T follicular helper cell (primary cell): Measurements from ENCODE around the gene PI4KA.

Experiments used
- DNase-seq: peaks from one replicate; pipeline ENCODE4 v3.0.0-alpha.2; 2020; ENCODE audit warnings: low read depth

PI4KA gene

DNA sequence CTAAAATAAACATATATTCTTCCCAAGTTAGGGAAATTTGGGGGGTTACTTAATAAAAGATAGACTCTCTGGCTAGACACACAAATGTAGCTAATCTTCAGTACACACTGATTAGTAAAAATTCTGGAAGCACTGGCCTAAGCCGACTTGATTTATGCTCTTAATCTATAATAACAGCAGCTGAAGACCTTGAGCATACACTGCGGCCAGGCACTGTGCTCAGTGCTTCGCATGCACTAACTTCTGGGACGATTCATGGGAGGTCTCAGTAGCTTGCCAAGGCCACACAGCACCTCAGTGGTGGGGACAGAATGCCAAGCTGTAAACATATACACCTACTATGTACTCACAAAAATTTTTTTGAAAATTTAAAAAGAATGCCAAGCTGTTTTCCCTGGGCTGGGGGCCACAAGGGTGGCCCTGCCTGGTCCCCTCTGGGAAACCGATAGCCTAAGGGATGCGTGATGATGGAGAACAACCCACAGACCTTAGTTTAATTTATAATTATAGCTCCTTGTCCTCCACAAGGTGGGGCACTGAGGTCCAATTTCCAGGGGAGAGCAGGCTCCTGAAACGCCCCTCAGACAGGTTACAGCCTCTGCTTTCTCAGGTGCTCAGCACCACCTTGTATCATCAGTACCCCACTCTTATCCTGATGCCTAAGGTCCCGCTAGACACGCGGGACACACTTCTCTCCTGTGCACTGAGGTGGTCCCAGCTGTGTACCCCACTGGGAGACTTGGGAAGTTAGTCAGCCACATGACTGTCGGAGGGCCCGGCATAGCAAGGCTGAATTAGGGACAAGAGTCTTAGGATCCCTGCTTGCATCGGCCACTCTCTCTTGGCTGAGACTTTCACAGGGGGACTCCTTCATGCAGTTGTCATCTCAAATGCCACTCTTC lies 64.6 kb downstream of the PI4KA start:
- no peak for DNase-seq

DNA sequence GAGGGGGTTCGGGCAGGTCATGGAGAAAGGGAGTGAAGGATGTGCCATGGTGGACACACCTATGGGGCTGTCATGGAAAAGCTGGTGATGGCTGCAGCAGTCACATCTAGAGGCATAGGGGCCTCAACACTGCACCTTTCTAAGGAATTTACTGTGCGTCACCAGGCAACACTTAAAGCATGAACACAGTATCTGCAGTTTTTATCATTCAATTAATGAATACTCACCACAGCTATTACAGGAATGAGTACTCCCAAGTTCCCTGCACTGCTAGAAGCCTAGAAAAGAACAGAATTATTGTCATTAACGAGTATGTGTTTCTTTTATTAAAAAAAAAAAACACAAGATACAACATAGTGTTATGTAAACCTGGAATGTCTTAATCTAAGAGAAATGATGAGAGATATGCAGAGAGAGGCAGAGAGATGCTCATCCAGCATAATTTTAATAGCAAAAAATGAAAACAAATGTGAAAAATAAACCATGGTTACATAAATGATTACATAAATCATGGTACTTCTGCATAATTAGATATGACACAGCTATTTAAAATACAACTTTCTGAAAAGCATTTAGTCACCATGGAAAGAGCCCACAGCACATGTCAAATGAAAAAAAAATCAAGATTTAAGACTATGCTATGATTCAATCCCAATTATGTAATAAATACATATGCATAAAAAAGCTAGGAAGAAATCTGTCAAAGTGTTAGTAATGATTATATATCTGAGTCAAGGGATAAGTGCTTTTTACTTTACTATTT lies 65.5 kb downstream of the PI4KA start:
- no peak for DNase-seq

DNA sequence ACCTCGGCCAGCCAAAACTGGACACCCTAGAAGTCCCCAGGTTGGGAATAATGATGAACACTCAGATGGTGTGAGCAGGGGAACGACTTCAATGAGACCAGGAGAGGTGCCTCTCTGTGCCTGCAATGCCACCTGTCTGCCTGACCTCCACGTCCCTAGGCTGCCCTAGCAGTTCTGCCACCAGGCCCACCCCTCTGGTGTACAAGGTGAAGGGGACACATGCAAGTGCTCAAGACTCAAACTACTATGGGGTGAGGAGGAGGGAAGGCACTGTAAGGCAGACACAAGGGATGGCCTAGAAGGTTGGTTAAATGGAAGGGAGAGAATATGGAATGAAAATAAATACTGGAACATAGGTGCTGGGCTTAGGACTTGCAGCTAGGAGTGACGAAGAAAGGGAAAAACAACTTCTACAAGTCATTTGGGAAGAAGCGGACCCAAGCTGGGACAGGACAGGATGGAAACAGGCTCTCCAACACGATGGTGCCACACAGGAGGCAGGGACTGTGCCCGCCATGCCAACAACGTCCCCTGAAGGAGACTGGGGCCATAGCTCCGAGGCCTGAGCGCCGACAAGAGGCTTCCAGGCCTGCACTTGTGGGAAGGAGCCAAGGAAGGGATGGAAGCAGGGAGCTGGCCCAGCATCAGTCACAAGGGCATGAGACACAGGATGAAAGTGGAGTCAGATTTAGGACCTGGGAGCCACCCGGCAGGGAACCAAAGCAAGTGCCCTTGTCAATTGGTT lies 66.2 kb downstream of the PI4KA start:
- DNase-seq, result no peak

DNA sequence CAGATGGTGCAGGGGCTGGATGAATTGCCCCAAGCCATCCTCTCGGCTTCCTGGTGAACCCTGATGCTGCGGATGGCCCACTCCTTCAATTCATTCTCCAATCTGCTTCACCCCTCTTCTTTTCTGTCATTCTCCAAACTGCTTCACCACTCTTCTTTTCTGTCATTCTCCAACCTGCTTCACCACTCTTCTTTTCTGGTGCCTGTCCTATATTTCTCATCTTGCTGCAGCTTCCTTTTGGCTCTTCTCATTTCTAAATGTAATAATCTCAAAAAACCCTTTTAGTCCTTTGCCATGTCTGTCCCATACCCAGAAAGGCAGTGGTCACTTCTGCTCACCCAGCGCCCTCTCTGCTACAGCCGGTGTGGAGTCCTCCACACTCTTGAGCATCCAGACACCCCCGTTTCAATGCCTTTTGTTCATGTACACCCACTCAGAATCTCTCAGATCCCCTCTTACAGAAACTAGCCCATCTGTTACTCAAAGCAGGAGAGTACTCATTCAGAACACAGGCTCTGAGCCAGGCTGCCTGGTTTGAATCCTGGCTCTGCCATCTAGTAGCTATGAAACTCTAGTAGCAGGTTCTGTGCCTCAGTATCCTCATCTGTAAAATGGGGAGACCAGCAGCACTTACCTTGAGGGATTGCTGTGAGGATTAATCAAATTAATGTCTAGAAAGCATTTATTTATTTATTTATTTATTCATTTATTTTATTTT lies 69.8 kb downstream of the PI4KA start:
- no peak for DNase-seq

DNA sequence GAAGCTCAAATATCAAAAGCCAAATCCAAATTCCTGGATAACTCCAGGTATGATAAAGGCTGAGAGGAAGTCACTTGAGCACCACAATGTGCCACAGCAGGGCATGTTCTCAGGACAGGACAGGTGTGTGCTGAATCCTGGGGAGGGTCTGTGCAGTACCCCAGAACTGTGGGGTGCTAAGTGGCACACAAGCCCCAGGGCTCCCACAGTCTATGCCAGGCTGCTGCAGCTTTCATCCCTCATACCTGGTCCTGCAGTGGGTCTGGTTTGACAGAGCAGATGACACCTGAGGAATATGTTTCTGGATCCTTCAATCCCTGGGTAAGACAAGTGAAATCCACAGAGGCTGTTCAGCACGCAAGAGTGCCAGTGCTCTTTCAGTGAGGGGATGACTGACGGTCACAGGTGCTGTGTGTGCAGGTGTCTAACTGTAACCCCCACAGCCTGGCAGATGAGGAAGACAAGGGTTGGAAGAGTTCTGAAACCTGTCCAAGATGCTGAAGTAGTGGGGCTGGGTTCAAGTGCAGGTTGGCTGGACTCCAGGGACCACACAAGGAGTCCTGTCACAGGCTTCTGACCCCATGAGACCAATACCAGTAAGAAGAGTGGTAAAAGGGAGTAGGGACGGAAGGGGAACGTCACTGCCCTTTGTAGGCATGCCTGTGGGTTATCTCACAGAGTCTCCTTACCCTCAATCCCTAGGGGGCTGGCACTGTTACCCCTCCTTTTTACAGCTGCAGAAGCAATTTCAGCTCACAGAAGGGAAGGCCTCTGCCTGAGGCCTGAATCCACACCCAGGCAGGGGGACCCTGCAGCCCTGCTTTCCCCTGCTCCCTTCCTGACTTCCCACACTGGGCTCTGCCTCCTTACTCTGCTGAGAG lies 70.6 kb downstream of the PI4KA start:
- DNase-seq, result no peak

DNA sequence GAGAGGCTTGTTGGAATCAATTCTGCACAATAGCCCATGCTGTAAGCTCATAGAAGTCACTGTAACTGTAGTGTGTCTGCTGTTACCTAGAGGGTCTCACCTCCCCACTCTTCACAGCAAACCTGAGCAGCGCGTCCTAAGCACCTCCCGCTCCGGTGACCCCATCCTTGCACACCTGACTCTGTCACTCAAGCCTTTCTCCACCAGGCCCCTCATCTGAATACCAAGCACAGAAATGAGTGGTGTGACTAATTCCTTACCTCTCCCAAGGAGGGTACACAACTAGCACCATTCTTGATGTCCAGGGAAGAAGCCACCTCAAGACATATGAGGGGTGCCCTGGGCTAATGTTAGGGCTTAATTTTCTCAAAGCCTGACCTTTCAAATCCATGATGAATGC lies 71.4 kb downstream of the PI4KA start:
- no peak for DNase-seq

DNA sequence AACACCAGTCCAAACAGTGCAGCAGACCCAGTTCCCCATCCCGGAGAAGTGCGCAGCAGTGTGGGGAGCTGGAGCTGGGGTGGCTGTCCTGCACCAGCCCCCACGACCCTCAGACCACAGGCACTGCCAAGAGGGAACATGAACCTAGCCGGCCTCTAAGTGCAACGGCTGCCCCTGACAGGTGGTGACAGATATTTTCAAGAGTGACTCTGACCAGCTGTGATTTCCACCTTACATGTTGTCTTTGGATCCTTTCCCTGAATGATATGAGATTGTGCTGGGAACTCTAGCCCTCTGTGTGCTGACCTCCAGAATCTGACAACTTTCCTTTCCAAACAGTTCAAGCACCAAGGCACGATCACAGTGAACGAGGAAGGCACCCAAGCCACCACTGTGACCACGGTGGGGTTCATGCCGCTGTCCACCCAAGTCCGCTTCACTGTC lies 72.1 kb downstream of the PI4KA start:
- DNase-seq, result no peak

DNA sequence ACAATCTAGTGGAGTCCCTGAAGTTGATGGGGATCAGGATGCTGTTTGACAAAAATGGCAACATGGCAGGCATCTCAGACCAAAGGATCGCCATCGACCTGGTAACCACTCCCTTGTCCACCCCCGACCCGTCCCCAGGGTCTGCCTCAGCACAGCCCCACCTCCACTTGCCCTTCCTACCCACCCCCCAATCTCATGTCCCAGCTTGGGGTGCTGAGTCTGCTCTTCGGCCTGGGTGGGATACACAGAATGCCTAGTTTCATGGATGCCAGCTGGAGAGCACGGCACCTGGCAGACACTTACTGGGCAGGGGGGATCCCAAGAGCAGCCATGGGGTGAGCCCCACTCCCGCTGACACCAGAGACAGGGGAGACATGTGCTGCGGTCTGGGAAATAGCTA lies 72.6 kb downstream of the PI4KA start:
- DNase-seq, result no peak

DNA sequence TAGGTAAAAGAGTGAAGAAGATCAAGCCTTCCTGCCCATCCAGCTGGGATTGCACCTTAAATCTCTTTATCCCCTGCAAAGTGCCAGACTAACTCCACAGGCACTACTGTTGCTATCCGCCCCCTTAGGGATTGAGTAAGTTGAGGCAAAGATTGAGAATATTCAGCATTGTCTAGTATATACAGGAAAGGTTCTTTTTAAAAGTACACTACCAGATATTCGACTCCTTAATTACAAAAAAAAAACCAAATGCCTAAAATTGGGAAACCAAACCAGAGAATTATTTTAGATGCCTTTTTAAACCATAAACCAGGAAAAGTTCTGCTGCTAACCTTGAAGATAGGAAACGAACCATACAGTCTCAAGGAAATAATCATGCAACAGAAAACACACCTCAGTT lies 73.2 kb downstream of the PI4KA start:
- no peak for DNase-seq

DNA sequence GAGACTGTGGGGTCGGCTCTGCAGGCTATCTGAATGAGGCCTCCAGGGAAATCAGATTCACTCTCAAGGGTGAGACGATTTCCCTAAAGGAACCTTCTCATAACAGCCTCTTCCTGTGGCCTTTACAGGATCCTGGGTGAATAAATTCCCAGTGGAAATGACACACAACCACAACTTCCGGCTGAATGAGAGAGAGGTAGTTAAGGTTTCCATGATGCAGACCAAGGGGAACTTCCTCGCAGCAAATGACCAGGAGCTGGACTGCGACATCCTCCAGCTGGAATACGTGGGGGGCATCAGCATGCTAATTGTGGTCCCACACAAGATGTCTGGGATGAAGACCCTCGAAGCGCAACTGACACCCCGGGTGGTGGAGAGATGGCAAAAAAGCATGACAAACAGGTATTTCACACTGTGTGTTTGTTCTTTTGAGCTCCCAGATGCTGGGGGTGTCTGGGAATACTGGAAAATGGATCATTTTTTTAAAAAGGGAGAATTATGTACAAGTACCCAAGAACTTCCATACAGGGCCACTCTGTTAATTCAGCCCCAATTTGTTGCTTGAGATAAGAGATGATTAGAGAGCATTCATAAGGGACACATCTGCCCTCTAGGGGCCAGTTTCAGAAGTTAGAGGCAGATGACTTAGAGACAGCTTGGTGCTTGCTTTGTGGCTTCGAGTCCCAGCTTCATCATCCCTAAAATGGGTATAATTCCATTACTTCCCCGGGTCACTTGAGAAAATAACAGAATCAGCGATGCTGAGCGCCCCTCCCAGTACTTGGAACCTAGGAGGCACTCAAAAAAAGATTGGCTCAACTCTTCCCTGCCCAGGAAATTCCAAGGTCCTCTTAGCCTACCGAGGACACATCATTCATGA lies 74.5 kb downstream of the PI4KA start:
- DNase-seq, result peak; percentile 15

DNA sequence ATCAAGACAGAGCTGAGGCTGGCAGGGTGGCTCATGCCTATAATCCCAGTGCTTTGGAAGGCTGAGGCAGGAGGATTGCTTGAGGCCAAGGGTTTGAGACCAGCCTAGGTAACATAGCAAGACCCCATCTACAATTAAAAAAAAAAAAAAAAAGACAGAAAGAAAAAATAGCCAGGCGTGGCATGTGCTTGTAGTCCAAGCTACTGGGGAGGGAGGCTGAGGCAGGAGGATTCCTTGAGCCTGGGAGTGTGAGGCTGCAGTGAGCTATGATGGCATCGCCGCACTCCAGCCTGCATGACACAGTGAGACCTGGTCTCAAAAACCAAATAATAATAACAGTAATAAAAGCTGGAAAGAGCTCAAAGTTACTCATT lies 75.3 kb downstream of the PI4KA start:
- DNase-seq, result no peak

DNA sequence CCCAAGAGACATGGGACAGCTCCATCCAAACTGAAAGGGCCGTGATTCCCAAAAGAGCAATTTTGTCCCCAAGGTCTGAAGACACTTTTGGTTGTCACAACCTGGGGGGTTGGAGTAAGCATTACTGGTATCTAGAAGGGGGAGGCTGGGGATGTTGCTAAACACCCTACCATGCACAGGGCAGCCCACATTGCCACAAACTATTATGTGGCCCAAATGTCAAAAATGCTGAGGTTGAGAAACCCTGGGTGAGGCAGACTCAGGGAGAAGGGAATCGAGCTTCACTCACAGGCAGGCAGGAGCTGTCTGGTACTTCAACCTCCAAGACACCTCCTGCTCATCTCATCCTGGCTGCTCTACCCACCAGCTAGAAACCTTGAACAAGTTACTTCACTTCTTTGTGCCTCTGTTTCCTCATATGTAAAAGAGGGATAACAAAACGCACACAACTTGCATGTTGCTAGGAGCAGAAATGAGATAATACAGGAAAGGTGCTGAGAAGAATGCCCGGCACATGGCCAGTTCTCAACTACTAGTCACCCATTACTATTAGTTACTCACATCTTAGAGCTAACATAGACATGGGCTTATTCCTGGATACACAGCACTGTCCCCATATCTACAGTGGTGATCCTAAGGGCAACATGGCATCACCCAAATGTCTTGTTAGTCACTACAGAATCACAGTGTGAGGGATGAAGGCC lies 75.9 kb downstream of the PI4KA start:
- DNase-seq, result no peak

DNA sequence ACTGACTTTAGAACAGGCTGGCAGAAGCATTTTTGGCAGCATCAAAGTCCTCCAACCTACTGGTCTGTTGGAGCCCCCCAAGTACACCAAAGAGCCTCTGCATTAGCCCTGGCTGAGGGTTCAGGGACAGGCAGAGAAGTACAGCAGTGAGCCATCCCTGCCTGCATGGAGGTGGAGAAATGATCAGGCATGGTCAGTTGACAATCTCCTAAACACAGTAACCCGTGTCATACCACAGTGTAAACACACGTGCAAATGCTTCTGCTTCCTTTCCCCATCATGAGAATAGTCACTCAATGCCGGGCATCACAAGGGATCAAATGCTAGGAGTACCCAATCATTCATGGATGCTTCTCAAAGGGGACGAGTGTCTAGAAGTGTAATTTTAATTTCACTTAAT lies 76.5 kb downstream of the PI4KA start:
- no peak for DNase-seq

DNA sequence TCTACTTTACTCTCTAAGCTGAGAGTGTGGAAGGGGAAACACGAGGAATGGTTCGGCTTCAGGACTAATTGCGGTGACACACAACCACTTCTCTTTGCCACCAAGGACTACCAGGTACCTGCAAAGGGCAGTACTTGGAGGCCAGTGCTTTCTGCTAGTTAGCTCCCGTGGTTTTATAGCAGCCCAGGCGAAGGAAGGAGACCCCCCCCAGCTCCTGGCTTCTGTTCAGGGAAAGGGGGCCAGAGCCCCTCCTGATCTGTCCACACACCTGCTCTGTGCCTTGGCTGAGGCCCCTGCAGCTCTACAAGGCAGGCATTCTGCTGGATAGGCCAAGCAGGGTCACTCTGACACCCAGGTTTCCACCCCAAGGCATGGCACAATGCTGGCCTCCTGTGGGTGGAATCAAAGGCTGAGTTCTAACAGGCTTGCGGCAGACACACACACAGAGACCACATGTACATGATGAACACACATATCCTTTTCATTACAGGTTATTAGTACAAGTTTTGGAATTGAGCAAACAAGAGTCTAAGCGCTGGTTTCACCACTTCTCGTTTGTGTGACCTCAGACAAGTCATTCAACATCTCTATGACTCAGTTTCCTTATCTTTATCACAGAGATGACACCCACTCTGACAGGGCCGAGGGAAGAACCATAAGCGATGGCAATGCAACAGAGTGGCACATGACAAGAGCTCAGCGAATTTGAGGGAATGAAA lies 77.2 kb downstream of the PI4KA start:
- DNase-seq, result no peak

DNA sequence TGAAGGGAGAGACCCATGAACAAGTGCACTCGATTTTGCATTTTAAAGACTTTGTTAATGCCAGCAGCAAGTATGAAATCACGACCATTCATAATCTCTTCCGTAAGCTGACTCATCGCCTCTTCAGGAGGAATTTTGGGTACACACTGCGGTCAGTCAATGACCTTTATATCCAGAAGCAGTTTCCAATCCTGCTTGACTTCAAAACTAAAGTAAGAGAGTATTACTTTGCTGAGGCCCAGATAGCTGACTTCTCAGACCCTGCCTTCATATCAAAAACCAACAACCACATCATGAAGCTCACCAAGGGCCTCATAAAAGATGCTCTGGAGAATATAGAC lies 78.8 kb downstream of the PI4KA start:
- no peak for DNase-seq

DNA sequence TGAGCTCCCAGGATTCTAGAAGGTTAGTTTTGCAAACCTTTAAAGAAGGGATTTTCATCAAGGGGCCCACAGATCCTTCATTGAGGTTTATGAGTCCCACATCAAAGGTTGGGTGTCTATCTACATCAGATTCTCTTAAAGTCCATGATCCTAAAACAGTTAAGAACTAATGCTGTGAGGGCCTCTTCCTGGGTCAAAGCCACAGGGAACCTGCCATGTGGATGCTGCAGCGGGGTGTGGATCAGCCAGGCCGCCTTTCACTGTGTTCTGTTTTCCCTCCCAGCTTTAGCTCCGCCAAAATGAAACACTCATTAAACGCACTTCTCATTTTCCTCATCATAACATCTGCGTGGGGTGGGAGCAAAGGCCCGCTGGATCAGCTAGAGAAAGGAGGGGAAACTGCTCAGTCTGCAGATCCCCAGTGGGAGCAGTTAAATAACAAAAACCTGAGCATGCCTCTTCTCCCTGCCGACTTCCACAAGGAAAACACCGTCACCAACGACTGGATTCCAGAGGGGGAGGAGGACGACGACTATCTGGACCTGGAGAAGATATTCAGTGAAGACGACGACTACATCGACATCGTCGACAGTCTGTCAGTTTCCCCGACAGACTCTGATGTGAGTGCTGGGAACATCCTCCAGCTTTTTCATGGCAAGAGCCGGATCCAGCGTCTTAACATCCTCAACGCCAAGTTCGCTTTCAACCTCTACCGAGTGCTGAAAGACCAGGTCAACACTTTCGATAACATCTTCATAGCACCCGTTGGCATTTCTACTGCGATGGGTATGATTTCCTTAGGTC lies 79.4 kb downstream of the PI4KA start:
- DNase-seq, result no peak

DNA sequence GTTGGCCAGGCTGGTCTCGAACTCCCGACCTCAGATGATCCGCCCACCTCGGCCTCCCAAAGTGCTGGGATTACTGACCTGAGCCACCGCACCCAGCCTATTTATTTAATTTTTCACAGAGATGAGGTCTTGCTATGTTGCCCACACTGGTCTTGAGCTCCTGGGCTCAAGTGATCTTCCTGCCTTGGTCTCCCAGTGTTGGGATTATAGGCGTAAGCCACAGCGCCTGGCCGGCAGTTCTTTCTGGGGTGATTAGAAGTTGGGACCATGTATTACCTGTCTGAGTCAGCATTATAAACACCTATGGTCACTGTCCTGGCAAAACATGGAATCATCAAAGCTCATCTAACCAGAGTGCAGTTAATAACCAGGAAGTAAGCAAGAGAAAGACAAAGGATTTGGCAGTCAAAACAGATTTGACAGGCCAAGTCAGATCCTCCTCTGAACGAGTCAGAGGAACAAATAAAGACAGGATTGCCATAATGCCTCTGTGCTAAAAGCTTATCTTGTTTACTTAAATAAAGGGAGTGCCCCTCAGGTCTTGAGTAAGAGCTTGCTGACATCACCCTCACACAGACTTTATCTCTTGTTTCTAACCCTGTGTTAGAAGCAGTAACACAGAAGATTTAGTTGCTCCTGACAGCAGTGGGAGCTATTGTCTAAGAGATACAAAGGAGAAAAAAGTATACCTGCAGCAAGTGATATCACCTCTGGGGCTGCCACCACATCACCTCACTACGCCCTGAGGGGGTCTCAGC lies 81.0 kb downstream of the PI4KA start:
- DNase-seq, result no peak
